Measurements from ENCODE around the gene IL17RD.

GRCh38 chr3:57086201-57086600 lies 79.0 kb downstream of the IL17RD start:
- TF ChIP-seq POLR2A (IDR thresholded peaks at IDR 0.05) = no peak
- no peak for TF ChIP-seq CTCF (IDR thresholded peaks at IDR 0.05)

Measured in heart left ventricle (tissue), 13 donors.